Measurements from ENCODE around the gene NKX6-2.

NKX6-2 gene

GRCh38 chr10:132813001-132813401, 27.1 kb upstream of the NKX6-2 start:
- DNase-seq (ENCODE audit: low read depth in 2 of 2): no peak

GRCh38 chr10:132812520-132812919, 26.6 kb upstream of the NKX6-2 start:
- DNase-seq (ENCODE audit: low read depth in 2 of 2): no peak

GRCh38 chr10:132811891-132812481, 26.0 kb upstream of the NKX6-2 start:
- no peak for DNase-seq (ENCODE audit: low read depth in 2 of 2)

- DNase-seq (ENCODE audit: low read depth in 2 of 2): no peak
Observed at GRCh38 chr10:132810807-132811700, 25.1 kb upstream of the NKX6-2 start.

GRCh38 chr10:132810141-132810806, 24.3 kb upstream of the NKX6-2 start:
- DNase-seq (ENCODE audit: low read depth in 2 of 2): no peak

- DNase-seq (ENCODE audit: low read depth in 2 of 2): no peak
Observed at GRCh38 chr10:132809232-132810140, 23.5 kb upstream of the NKX6-2 start.

GRCh38 chr10:132808383-132809231, 22.7 kb upstream of the NKX6-2 start:
- no peak for DNase-seq (ENCODE audit: low read depth in 2 of 2)

GRCh38 chr10:132807621-132808049, 21.7 kb upstream of the NKX6-2 start:
- no peak for DNase-seq (ENCODE audit: low read depth in 2 of 2)

GRCh38 chr10:132806561-132807003, 20.6 kb upstream of the NKX6-2 start:
- DNase-seq (ENCODE audit: low read depth in 2 of 2): no peak

- DNase-seq (ENCODE audit: low read depth in 2 of 2): no peak
Observed at GRCh38 chr10:132806110-132806509, 20.2 kb upstream of the NKX6-2 start.

- no peak for DNase-seq (ENCODE audit: low read depth in 2 of 2)
Observed at GRCh38 chr10:132805599-132805998, 19.7 kb upstream of the NKX6-2 start.

GRCh38 chr10:132804785-132805426, 19.0 kb upstream of the NKX6-2 start:
- no peak for DNase-seq (ENCODE audit: low read depth in 2 of 2)

GRCh38 chr10:132804287-132804686, 18.3 kb upstream of the NKX6-2 start:
- no peak for DNase-seq (ENCODE audit: low read depth in 2 of 2)

- DNase-seq (ENCODE audit: low read depth in 2 of 2): no peak
Observed at GRCh38 chr10:132803416-132804210, 17.7 kb upstream of the NKX6-2 start.

GRCh38 chr10:132802694-132803320, 16.9 kb upstream of the NKX6-2 start:
- no peak for DNase-seq (ENCODE audit: low read depth in 2 of 2)

GRCh38 chr10:132802048-132802447, 16.1 kb upstream of the NKX6-2 start:
- no peak for DNase-seq (ENCODE audit: low read depth in 2 of 2)

GRCh38 chr10:132799865-132800264, 13.9 kb upstream of the NKX6-2 start:
- no peak for DNase-seq (ENCODE audit: low read depth in 2 of 2)

- no peak for DNase-seq (ENCODE audit: low read depth in 2 of 2)
Observed at GRCh38 chr10:132798876-132799275, 12.9 kb upstream of the NKX6-2 start.

- DNase-seq (ENCODE audit: low read depth in 2 of 2): no peak
Observed at GRCh38 chr10:132798403-132798802, 12.5 kb upstream of the NKX6-2 start.

Measured in stimulated activated CD8-positive, alpha-beta memory T cell treated with anti-CD3 and anti-CD28 coated beads, Interleukin-15, amount 100 ng/mL, for 4 hours (primary cell).